GM23338 (cell line): Measurements from ENCODE around the gene CRMP1. TPM values are rescaled to one million over a fixed set of nuclear protein-coding genes. Genes with fewer than 3 reads are reported as not detected.
"Not testable (repeated sequence)": the region's sequence is repeated elsewhere in the genome, so short reads cannot be mapped to it uniquely, and the experiment has no call there.

Experiments used
- ATAC-seq: fragments of 200-7000 bp; cut with Tn5 transposase; 3 replicates; pipeline ENCODE4 v1.9.1; 2020
- DNase-seq: peaks from one replicate; pipeline ENCODE4 v3.0.0-alpha.2; 2015; ENCODE audit warnings: low spot score
- H2AFZ ChIP-seq: fragments of 200-600 bp; sonication (generic); 2 replicates; pipeline ENCODE4 v1.8.0; 2016; ENCODE audit warnings: antibody characterized with exemption, mild to moderate bottlenecking, moderate library complexity
- H3F3A ChIP-seq: fragments of 200-600 bp; sonication (generic); replicated peaks from 2 replicates; pipeline ENCODE4 v1.8.0; 2017; ENCODE audit warnings: antibody characterized with exemption, mixed run types, low read depth
- H3K27ac ChIP-seq: fragments of 200-600 bp; sonication (generic); 2 replicates; pipeline ENCODE4 v1.6.1; 2016; ENCODE audit warnings: low read depth
- H3K27me3 ChIP-seq: fragments of 200-600 bp; sonication (generic); 2 replicates; pipeline ENCODE4 v1.8.0; 2016; ENCODE audit warnings: mild to moderate bottlenecking, mixed run types, moderate library complexity; ENCODE audit not compliant: insufficient read depth
- H3K36me3 ChIP-seq: fragments of 200-600 bp; sonication (generic); 2 replicates; pipeline ENCODE4 v1.8.0; 2016; ENCODE audit warnings: mild to moderate bottlenecking; ENCODE audit not compliant: insufficient read depth
- H3K4me1 ChIP-seq: fragments of 200-600 bp; sonication (generic); 2 replicates; pipeline ENCODE4 v1.8.0; 2016; ENCODE audit warnings: mild to moderate bottlenecking, moderate library complexity; ENCODE audit not compliant: insufficient read depth
- H3K4me2 ChIP-seq: fragments of 200-600 bp; sonication (generic); 2 replicates; pipeline ENCODE4 v1.7.1; 2017; ENCODE audit warnings: mixed run types
- H3K4me3 ChIP-seq: fragments of 200-600 bp; sonication (generic); 2 replicates; pipeline ENCODE4 v1.6.1; 2016; ENCODE audit warnings: mixed run types
- H3K79me2 ChIP-seq: fragments of 200-600 bp; sonication (generic); replicated peaks from 2 replicates; pipeline ENCODE4 v1.8.0; 2017; ENCODE audit warnings: mild to moderate bottlenecking; ENCODE audit not compliant: insufficient read depth
- H3K9me2 ChIP-seq: fragments of 200-600 bp; sonication (generic); 2 replicates; pipeline ENCODE4 v1.8.0; 2017; ENCODE audit not compliant: insufficient read depth
- H4K20me1 ChIP-seq: fragments of 200-600 bp; sonication (generic); replicated peaks from 2 replicates; pipeline ENCODE4 v1.8.0; 2017; ENCODE audit warnings: mild to moderate bottlenecking; ENCODE audit not compliant: insufficient read depth
- H3K27ac Mint-ChIP-seq: 2 replicates; pipeline ENCODE4 v1.8.0; 2020; ENCODE audit warnings: inconsistent platforms, mild to moderate bottlenecking, moderate library complexity, mixed read lengths
- H3K27me3 Mint-ChIP-seq: 3 replicates; pipeline ENCODE4 v1.8.0; 2022; ENCODE audit warnings: low read depth, mild to moderate bottlenecking, moderate library complexity, mixed read lengths, inconsistent platforms; ENCODE audit not compliant: insufficient read depth, poor library complexity
- H3K36me3 Mint-ChIP-seq: 3 replicates; pipeline ENCODE4 v1.8.0; 2021; ENCODE audit warnings: low read depth, mild to moderate bottlenecking, inconsistent platforms, moderate library complexity, mixed read lengths
- H3K4me1 Mint-ChIP-seq: 3 replicates; pipeline ENCODE4 v1.8.0; 2020; ENCODE audit warnings: mild to moderate bottlenecking, inconsistent platforms, mixed read lengths
- H3K4me3 Mint-ChIP-seq: 3 replicates; pipeline ENCODE4 v1.8.0; 2021; ENCODE audit warnings: moderate library complexity, mild to moderate bottlenecking, inconsistent platforms, mixed read lengths
- H3K9me3 Mint-ChIP-seq: 3 replicates; pipeline ENCODE4 v1.8.0; 2020; ENCODE audit warnings: moderate library complexity, mild to moderate bottlenecking, inconsistent platforms, mixed read lengths
- CREB1 ChIP-seq: fragments of 250-450 bp; sonication (Bioruptor Pico); IDR thresholded peaks from 2 replicates; pipeline ENCODE4 v1.5.0; 2020; ENCODE audit warnings: low read depth, mild to moderate bottlenecking, moderate library complexity
- NANOG ChIP-seq: IDR thresholded peaks from 2 replicates; pipeline ENCODE4 v1.6.1; 2016; ENCODE audit warnings: antibody characterized with exemption, borderline replicate concordance
- REST ChIP-seq: IDR thresholded peaks from one replicate; pipeline ENCODE4 v1.6.1; 2018; ENCODE audit warnings: antibody characterized with exemption; ENCODE audit not compliant: unreplicated experiment
- STAT1 ChIP-seq: IDR thresholded peaks from one replicate; pipeline ENCODE4 v1.6.1; 2016; ENCODE audit warnings: antibody characterized with exemption; ENCODE audit not compliant: unreplicated experiment
- polyA plus RNA-seq: library from polyadenylated mRNA; unstranded; fragments of >200 nt; fragmentation: Nextera tagmentation; extraction: Ambion mirVana; gene quantifications from 2 replicates; pipeline ENCODE4 v1.2.1, GENCODE V29; 2016
- total RNA-seq: library from RNA; depleted of rRNA; stranded (reverse); fragments of >200 nt; shearing (Covaris generic); gene quantifications from 2 replicates; pipeline ENCODE4 v1.2.3, GENCODE V29; 2014
- TF ChIP-seq, protein P1 (sequence below), 2 experiments: fragments of 200-600 bp in 1 of 2; sonication (generic) in 1 of 2; conservative IDR thresholded peaks; 2 replicates each; pipeline versions ENCODE4 v1.5.1 to v1.6.1; 2016 to 2017; ENCODE audit warnings: antibody characterized with exemption in 2 of 2, low read depth in 2 of 2, mild to moderate bottlenecking in 2 of 2, moderate library complexity in 1 of 2
- TF ChIP-seq, protein P2 (sequence below): IDR thresholded peaks from 2 replicates; pipeline ENCODE4 v1.6.1; 2016; ENCODE audit warnings: antibody characterized with exemption

CRMP1 gene
- total and polyA plus RNA-seq, 2 experiments from 2014 or later = 52.7 to 146 TPM

- H3K36me3 Mint-ChIP-seq = peaks cover 60% of the 10 kb centered on the region
- no peak overlapping the region for H3K27ac Mint-ChIP-seq
Measured at GRCh38 chr4:5813882-5814255, 79.0 kb downstream of the CRMP1 start.

DNA sequence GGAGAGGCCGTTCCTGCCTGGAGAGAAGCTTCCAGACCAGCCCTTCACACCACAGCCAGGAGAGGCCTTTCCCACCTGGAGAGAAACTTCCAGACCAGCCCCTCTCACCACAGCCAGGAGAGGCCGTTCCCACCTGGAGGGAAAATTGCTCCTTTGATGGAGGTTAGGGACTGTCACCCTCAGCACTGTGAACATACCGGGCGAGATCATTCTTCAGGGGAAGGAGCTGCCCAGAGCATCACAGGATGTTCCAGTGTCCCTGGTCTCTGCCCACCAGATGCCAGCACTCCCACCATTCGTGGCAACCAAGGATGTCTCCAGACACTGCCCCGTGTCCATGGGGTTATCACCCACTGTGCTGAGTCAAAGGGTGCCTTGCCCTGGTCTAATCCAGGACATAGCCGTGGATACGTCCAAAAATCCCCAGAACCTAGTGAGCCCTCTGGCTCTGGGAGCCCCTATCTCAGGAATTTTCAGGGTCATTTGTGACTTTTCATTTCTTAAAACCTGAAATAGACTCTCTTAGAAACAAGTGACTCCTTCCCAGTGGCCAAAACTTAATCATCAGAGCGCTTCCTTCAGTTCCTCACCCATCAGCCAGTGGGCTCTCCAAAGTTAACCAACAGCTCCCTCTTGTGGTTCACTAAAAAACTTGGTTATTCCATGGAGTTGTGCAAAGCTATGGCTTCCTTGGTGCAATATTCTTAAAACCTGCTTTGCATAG, 80.2 kb downstream of the CRMP1 start:
- Histone ChIP-seq H3K27ac (no peak overlapping the region), H3K36me3 (no peaks in the 10 kb centered on the region), H4K20me1 (no peaks in the 10 kb centered on the region; the same call in 1 of the 2 replicates), H3K4me2 (no peak overlapping the region), H3K27me3 (no peaks in the 10 kb centered on the region), H3K4me3 (no peak overlapping the region), H3K79me2 (no peaks in the 10 kb centered on the region), H3F3A (no peaks in the 10 kb centered on the region), H2AFZ (no peak overlapping the region), H3K4me1 (0 out of 2 replicates have a peak, but pooled peaks cover 3% of the 10 kb centered on the region), H3K9me2 (no peaks in the 10 kb centered on the region)
- Mint-ChIP-seq H3K36me3 (peaks cover 52% of the 10 kb centered on the region), H3K27ac (no peak overlapping the region), H3K27me3 (peaks cover 13% of the 10 kb centered on the region), H3K9me3 (no peaks in the 10 kb centered on the region), H3K4me1 (peaks cover 6% of the 10 kb centered on the region; the same call in 1 of the 3 replicates), H3K4me3 (no peak overlapping the region)
- peak; percentile 81 for ATAC-seq
- peak; percentile 89 for DNase-seq
- TF ChIP-seq, protein P1, sequence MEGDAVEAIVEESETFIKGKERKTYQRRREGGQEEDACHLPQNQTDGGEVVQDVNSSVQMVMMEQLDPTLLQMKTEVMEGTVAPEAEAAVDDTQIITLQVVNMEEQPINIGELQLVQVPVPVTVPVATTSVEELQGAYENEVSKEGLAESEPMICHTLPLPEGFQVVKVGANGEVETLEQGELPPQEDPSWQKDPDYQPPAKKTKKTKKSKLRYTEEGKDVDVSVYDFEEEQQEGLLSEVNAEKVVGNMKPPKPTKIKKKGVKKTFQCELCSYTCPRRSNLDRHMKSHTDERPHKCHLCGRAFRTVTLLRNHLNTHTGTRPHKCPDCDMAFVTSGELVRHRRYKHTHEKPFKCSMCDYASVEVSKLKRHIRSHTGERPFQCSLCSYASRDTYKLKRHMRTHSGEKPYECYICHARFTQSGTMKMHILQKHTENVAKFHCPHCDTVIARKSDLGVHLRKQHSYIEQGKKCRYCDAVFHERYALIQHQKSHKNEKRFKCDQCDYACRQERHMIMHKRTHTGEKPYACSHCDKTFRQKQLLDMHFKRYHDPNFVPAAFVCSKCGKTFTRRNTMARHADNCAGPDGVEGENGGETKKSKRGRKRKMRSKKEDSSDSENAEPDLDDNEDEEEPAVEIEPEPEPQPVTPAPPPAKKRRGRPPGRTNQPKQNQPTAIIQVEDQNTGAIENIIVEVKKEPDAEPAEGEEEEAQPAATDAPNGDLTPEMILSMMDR (conservative IDR thresholded peaks at IDR 0.05; ENCODE audit: low read depth in 2 of 2) = peak; percentile 83 to 84
- TF ChIP-seq, protein P2, sequence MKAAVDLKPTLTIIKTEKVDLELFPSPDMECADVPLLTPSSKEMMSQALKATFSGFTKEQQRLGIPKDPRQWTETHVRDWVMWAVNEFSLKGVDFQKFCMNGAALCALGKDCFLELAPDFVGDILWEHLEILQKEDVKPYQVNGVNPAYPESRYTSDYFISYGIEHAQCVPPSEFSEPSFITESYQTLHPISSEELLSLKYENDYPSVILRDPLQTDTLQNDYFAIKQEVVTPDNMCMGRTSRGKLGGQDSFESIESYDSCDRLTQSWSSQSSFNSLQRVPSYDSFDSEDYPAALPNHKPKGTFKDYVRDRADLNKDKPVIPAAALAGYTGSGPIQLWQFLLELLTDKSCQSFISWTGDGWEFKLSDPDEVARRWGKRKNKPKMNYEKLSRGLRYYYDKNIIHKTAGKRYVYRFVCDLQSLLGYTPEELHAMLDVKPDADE = no peak

More at GRCh38 chr4:5813882-5814255, 79.0 kb downstream of the CRMP1 start:
- no peak for TF ChIP-seq STAT1
- no peak for TF ChIP-seq CREB1 (CRISPR knock-in tag)
- TF ChIP-seq REST = no peak
- TF ChIP-seq NANOG = no peak
- H3K4me2 ChIP-seq = no peak overlapping the region
- H3K9me3 Mint-ChIP-seq = no peaks in the 10 kb centered on the region
- H2AFZ ChIP-seq = no peak overlapping the region
- ATAC-seq (no peak), DNase-seq (no peak)
- H3K4me1 Mint-ChIP-seq = peaks cover 6% of the 10 kb centered on the region; the same call in 1 of the 3 replicates
- no peaks in the 10 kb centered on the region for H3K79me2 ChIP-seq
- 0 out of 2 replicates have a peak, but pooled peaks cover 3% of the 10 kb centered on the region for H3K4me1 ChIP-seq
- no peaks in the 10 kb centered on the region for H3K27me3 ChIP-seq
- no peak overlapping the region for H3K4me3 Mint-ChIP-seq
- no peaks in the 10 kb centered on the region; the same call in 1 of the 2 replicates for H4K20me1 ChIP-seq
- H3K4me3 ChIP-seq = no peak overlapping the region
- no peak overlapping the region for H3K27ac ChIP-seq
- H3K36me3 ChIP-seq = no peaks in the 10 kb centered on the region
- no peaks in the 10 kb centered on the region for H3K9me2 ChIP-seq
- H3K27me3 Mint-ChIP-seq = peaks cover 13% of the 10 kb centered on the region
- H3F3A ChIP-seq = no peaks in the 10 kb centered on the region

GRCh38 chr4:5812057-5812456, 80.8 kb downstream of the CRMP1 start:
- H3K4me3 Mint-ChIP-seq, H3K36me3 ChIP-seq, H3K27ac ChIP-seq, H4K20me1 ChIP-seq, H3K4me2 ChIP-seq, ATAC-seq, H3K79me2 ChIP-seq, H3K9me2 ChIP-seq, H3F3A ChIP-seq, H3K4me1 ChIP-seq, H3K4me1 Mint-ChIP-seq, DNase-seq, H2AFZ ChIP-seq, H3K27me3 ChIP-seq, H3K4me3 ChIP-seq, H3K27ac Mint-ChIP-seq, H3K9me3 Mint-ChIP-seq: not testable (repeated sequence)
- H3K27me3 Mint-ChIP-seq = peaks cover 13% of the 10 kb centered on the region
- H3K36me3 Mint-ChIP-seq = peaks cover 46% of the 10 kb centered on the region
